Measurements from ENCODE around the gene CTLA4.

DNA sequence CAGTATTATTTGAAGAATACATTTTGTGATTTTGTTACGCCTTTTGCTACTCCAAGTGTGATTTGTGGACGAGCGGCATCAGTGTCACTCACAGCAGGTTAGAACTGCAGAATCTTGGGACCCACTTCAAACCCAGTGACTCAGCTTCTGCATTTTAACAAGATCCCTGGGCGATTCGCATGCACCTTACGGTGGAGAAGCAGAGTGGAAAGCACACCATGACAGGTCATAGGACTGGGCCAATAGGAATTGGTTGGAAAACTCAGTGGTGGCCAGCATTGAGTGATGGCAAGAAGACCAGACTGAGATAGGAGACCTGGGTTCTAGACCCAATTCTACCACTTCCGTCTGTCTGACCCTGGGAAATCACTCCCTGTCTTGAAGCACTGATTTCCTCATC, 26.3 kb downstream of the CTLA4 start:
- TF ChIP-seq, protein P1, sequence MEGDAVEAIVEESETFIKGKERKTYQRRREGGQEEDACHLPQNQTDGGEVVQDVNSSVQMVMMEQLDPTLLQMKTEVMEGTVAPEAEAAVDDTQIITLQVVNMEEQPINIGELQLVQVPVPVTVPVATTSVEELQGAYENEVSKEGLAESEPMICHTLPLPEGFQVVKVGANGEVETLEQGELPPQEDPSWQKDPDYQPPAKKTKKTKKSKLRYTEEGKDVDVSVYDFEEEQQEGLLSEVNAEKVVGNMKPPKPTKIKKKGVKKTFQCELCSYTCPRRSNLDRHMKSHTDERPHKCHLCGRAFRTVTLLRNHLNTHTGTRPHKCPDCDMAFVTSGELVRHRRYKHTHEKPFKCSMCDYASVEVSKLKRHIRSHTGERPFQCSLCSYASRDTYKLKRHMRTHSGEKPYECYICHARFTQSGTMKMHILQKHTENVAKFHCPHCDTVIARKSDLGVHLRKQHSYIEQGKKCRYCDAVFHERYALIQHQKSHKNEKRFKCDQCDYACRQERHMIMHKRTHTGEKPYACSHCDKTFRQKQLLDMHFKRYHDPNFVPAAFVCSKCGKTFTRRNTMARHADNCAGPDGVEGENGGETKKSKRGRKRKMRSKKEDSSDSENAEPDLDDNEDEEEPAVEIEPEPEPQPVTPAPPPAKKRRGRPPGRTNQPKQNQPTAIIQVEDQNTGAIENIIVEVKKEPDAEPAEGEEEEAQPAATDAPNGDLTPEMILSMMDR (IDR thresholded peaks at IDR 0.05; ENCODE audit: low read depth, low read length), result no peak
- no peak for TF ChIP-seq POLR2A (IDR thresholded peaks at IDR 0.05; ENCODE audit: extremely low read depth, insufficient read length)
- TF ChIP-seq, protein P2, sequence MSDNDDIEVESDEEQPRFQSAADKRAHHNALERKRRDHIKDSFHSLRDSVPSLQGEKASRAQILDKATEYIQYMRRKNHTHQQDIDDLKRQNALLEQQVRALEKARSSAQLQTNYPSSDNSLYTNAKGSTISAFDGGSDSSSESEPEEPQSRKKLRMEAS (IDR thresholded peaks at IDR 0.05; ENCODE audit: low read depth, low read length), result no peak
- TF ChIP-seq MYC (IDR thresholded peaks at IDR 0.05; ENCODE audit: low read depth, low read length), result no peak
